ENCODE results near the gene AP5B1.

The AP5B1 gene

DNA sequence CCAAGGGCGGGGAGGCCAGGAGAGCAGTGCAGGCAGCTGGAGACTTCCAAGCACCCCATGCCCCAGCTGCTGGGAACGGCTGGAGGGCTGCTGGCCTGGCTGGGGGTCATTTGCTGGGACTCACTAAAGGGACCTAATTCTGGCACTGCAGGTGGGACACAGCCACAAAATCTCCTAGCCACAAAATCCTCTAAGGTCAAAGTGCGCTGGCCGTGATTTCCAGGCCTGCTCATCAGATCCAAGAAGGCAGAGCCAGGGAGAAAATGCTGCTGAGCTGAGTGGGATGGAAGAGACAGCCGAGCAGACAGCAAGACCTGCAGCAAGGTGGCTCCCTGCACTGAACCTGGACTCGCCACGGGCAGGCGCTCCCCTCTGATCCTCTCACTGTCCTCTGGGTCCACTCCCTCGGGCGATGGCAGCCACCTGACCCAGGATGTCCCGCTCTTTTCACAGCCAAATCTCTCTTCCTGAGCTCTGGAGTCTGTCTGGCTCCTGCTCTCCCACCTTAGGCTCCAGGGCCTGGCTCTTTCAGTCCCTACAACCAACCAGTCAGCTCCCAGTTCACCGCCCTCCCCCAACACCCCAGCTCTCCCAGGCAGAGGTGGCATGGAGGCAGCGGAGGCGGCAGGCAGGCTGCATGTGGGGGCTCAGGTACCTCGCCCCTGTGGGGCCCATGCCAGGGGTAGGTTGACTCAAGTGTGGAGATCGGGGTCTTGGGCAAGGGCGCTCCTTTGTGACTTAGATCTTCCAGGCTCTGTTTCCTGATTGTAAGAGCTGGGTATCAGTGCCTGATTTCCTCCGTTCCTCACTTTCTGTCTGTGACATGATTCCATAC lies 20.6 kb upstream of the AP5B1 start:
- DNase-seq (ENCODE audit: low spot score), result no peak

DNA sequence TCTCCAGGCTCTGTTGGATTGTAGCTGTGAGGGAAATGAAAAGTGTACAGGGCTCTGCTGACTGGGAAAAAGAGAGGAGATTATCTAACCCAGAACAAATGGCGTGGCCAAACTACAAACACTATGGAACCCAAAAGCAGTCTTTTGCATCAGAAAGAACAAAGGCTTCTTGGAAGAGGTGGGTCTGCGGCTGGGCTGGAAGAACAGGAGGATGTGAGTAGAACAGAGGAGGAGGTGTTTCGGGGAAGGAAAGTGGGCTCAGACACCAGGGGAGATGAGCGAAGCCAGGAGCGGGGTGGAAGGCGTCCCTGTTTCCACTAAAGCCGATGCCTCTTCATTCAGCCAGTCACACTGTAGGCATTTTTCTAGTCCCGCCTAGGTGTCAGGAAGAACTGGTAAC lies 18.1 kb upstream of the AP5B1 start:
- DNase-seq (ENCODE audit: low spot score), result no peak

DNA sequence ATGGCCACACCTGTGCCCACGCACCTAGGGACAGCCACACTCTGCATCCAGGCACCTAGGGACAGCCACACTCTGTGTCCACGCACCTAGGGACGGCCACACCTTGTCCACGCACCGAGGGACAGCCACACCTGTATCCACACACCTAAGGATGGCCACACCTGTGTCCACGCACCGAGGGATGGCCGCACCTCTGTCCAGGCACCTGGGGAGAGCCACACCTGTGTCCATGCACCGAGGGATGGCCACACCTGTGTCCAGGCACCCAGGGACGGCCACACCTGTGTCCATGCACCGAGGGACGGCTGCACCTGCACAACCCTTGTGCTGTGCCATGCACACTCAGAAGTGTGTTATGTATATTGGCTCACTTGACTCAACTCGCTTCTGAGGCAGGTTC lies 16.9 kb upstream of the AP5B1 start:
- DNase-seq (ENCODE audit: low spot score), result no peak

DNA sequence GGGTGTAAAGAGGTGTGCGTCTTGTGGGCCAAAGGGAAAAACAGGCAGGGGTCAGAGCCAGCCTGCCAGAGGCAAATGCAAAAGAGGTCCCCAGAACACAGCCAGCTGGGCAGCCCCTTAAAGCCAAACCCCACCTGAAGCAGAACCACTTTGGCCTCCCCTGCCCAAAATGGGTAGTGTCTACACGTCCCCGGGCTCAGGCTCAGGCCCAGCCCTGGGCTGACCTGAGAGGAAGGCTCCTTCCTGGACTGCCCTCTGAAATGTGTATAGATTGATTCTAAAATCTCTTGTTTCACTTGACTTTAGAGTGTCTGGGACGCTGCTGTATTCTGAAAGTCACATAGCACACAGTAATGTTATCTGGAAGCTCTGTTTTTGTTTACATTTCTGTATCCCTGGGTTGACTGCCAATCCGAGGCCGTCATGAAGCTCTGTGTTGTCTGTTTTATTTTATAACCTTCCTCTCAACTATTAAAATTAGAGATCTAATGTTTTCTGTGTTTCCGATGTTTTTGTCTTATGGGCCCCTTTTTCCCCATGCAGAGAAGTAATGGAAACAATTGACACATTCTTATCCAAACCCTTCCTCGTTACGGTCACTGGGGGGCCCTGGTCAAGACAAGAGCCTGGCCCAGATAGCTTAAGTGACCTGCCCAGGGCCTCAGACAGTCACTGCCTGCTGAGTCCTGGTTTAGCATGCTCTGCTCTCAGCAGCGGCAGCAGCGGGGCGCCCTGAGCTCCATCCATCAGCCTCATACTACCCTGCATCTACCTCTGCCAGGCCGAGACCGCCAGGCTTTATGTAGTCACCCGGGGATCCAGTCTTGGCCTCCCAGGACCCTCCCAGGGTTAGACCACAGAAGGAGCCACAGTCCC lies 16.2 kb upstream of the AP5B1 start:
- no peak for DNase-seq (ENCODE audit: low spot score)

DNA sequence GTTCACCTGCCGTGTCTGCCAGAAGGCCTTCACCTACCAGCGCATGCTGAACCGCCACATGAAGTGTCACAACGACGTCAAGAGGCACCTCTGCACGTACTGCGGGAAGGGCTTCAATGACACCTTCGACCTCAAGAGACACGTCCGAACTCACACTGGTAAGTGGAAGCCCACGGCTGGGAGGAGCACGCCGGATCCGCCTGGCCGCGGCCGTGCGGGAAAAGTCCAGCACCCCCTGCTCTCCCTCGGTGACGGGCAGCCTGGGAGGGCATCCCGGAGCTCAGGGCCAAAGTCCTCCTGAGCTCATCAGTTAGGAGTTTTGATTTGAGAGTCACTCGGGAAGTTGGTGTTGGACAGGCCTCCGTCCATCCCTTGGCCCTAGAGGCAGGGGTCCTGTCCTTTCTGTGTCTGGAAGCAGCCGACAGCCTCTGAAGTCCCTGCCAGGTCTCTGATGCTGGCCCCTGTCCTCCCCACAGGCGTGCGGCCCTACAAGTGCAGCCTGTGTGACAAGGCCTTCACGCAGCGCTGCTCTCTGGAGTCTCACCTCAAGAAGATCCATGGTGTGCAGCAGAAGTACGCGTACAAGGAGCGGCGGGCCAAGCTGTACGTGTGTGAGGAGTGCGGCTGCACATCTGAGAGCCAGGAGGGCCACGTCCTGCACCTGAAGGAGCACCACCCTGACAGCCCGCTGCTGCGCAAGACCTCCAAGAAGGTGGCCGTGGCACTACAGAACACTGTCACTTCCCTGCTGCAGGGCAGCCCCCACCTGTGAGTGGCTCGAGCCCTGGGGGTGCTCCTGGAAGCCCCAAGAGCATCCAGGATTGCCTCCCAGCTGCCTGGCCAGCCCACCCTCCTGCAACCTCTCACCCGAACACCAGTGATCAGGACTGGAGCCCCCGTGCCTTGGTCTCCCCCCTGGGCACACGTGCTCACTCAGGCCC lies 14.1 kb upstream of the AP5B1 start:
- no peak for DNase-seq (ENCODE audit: low spot score)

DNA sequence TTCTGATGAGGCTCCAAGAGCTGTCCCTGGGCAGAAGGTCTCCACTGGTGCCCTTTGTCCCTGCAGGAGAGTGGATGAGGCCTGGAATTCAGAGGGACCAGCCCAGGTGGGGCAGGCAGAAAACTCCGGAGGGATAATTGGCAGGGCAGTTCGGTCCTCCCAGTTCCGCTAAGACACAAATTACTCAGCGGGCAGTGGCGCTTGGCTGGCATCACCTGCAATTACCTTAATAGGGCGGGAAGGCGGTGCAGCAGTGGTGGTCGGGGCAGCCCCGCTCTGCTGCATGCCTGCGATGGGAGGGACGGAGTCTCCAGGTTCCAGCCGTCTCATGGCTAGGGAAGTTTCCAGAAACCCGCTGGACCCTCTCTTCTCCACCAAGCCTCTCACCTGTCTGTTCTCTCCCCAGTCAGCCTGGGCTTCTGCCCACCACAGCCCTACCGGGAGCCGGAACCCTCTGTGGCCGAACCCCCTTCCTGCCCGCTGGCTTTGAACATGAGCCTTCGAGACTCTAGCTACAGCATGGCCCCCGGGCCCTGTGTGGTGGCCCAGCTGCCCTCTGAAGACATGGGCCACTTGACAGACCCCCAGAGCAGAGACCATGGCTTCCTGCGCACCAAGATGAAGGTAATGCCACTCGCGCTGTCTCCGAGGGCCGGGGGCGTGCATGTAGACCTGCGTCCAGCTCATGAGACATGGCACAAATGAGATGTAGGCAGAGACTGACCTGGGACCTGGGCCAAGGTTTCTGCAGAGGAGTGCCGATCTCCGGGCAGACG lies 13.0 kb upstream of the AP5B1 start:
- DNase-seq (ENCODE audit: low spot score), result no peak

DNA sequence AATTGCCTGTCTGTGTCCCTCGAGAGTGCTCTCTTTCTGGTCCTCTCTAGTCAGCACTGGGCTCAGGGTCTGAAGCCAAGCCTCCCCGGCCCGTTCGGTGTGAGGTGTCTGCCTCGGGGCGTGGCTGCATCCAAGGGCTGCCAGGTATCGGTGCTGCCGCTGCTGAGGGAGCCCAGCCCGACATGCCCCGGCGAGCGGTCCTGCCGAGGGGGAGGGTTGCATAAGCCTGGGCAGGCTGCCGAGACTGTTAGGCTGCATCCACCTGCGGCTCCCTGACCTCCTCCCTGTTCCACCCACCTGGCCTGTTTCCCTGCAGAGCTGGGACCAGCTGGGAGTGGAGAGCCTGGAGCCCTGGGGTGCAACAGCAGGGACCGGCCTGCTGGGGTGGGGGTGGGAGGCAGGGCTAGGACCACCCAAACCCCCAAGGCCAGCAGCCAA lies 12.4 kb upstream of the AP5B1 start:
- no peak for DNase-seq (ENCODE audit: low spot score)

DNA sequence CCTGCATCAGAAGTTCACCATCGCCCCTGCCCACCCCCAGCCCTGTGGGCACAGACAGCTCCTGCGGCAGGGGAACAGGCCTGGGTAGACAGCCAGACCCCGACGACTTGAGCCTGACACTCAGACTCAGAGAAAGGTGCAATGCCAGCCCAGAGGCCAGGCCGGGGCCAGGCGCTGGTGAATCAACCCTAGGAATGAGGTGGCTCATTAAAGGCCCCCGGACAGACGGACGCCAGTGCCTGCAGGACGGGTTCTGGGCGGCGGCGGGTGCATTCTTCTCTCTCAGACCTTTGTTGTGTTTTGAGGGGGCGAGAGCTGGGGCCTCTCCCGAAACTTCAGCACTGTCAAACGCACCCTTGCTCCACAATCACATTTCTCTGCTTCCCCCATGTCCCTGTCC lies 11.7 kb upstream of the AP5B1 start:
- DNase-seq (ENCODE audit: low spot score), result no peak

DNA sequence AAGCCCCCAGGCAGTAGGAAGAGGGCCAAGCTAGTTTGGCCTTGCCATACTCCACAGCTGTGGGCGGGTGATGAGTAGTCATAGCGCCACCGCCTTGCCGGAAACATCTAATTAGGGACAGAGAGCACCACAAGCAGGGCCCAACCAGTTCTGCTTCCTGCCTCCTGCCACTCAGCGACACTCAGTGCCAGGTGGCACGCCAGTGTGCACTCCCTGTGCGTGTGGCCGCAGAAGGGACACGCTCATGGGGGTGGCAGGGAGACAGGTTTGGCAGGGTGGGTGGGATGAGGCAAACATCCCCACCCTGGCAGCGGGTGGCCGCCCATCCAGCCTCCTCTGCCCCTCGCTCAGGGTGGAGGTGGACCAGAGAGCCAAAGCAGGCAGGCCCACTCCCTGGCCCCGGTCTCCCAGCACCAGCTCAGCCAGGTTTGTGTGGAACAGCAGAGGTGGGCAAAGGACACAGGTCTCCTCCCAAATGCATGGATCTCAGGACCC lies 11.0 kb upstream of the AP5B1 start:
- DNase-seq (ENCODE audit: low spot score), result no peak

DNA sequence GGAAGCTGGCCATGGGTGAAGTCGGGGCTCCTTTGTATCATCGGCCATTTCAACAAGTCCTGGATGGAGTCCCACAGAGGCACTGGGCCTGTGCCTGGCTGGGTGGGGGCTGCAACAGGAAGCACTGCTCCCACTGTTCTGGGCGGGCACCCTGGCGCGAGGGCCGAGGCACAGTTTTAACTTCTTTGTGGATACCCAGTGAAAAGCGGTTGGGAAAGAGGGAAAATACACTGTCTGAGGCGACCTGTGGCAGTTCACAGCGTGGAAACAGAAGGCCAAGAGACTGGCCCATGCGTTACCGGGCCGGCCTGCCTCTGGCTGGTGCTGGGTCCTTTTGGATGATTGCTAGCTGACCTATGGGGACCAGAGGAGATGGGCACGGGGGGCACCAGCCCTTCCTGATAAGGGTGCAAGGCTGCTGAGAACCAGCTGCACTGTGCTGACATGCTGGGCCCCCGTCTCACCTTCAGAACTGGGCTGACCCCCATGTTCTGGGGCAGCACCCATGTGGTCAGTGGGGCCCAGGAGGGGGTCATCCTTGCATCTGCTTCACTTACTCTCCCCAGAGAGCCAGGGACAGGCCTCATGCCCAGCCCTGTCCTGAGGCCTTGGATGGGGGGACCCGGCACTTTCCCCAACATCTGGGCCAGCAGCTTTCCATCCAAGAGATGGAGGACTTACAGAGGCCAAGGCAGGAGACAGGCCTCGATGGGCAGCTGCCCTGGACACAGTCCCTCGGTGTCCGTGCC lies 10.3 kb upstream of the AP5B1 start:
- no peak for DNase-seq (ENCODE audit: low spot score)

DNA sequence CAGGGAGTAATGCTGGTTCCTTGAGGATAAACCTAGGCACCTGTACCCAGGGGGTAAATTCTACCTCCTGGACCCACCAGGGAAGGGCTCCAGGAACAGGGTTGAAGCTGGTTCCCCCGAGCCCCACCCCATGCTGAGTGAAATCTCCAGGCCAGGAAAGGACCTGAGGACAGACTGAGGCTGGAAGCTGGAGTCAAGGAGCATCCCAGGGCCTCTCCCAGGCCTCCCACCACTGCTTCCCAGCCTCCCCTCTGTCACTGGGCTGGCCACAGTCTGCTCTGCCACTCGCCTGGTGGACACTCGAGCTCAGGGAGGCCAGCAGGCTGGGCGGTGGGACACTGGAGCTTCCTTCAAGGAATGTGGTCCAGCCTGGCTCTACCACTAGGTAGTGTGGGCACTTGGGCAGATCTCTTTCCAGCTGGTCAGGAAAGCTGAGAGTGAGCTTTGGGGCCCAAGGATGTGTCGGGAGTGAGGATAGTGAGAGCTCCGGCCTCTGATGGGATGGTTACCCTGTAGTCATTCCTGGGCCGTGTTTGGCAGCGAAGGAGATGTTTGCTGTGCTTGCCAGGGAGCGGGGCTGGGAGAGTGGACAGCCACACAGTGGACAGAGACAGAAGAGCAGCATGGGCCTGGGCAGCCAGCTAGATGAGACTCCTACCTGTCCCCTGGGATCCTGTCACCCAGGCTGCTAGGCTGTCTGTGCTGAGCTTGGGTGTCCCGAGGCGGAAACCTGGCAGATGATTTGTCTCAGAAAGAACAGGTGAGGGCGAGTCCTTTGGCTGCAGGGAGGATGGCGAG lies 9.5 kb upstream of the AP5B1 start:
- no peak for DNase-seq (ENCODE audit: low spot score)

DNA sequence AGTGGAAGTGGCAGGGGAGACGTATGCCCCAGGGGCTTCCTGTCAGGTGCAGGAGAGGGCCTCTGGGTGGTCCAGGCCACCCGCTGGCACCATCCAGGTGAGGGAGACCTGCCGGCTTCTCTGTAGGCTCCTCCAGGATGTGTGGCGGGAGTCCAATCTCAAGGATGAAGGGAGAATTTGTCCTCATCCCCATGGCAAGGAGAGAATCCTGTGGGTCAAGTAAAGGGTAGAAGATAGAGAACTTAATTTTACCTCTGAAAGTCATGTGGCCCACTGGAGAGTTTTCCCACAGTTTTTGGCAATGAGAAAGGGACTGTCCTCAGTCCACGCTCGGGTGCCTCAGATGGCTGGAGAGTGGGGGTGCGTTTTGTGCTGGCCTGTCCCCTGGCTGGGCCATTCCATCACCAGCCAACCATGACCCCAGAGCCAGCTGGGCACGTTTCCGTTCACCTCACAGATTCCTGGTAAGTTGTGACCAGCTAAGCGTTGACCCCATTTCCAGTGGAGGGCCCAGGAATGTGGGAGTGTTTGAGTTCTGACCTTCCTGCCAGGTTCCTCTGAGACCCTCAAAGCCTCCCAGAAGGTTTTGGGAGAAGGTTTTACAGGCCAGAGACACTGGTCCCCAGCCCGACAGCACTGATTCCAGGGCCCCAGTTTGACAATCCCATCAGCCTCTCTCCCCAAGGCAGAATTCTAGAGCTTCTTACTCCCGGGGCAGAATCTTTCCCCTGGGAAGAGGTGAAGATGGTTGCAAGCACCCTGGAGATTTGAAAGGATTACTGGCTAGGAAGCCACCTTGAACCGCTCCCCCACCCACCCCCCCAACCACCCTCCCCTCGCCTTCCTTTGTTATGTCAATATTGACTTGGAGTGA lies 8.7 kb upstream of the AP5B1 start:
- DNase-seq (ENCODE audit: low spot score), result no peak

DNA sequence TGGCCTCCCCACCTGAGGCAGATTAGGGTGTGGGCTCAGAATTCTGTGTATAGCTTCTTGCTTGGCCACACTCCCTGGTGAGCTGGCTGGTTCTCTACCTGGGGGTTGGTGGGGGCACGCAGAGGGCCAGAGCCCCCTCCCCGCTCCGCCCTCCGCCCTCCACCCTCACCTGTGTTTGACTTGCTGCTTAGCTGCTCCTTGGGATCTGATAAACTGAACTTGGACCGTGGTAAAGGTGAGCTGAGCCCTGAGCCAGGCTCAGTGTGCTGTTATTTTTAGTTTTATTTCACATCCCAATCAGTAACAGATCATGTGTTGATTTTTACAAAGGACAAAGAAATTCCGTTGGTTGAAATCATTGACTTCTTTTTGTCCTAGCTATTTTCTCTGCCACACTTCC lies 8.0 kb upstream of the AP5B1 start:
- no peak for DNase-seq (ENCODE audit: low spot score)

DNA sequence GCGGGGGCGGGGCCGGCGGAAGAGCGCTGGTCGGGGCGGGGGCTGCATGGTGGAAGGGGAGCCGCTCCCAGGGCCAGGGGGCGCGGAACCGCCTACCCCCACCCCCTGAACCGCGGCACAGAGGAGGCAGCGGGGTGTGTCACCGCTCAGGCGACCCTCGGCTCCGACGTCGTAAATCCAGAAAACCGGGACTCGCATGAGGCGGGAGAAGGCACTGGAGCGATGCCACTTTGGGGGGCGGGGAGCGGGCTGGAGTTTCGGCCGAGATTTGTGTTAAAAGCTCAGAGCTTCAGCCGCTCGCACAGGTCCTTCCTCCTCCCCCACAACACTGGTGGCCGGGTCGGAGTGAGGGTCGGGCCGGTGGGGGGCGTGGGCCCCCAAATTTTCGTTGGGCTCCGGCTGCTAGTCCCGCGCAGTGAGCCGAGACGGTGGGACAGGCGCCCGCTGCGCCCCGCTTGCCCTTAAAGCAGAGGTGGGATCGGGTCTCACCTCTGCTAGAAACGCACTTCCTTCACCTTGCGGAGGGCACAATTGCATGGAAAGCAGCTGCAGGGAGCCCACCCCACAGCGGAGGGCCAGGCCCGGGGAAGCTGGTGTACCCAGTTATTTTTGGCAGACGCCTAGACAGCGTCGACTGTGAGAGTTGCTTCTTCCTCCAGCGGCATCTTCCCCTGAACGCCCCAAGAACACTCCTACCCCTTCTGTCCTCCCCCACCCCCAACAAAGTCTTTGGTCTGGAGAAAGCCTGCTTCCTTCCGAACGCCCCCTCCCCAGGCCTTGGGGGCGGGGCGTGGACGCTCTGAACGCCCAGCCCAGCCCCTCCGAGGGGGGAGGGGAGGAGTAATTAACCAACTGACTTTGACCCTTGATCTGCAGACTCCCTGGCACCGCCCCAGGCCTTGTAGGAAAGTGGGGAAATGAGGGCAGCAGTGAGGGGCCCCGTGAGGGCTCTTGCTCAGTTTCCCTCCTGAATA lies 7.2 kb upstream of the AP5B1 start:
- DNase-seq (ENCODE audit: low spot score), result peak; percentile 83

DNA sequence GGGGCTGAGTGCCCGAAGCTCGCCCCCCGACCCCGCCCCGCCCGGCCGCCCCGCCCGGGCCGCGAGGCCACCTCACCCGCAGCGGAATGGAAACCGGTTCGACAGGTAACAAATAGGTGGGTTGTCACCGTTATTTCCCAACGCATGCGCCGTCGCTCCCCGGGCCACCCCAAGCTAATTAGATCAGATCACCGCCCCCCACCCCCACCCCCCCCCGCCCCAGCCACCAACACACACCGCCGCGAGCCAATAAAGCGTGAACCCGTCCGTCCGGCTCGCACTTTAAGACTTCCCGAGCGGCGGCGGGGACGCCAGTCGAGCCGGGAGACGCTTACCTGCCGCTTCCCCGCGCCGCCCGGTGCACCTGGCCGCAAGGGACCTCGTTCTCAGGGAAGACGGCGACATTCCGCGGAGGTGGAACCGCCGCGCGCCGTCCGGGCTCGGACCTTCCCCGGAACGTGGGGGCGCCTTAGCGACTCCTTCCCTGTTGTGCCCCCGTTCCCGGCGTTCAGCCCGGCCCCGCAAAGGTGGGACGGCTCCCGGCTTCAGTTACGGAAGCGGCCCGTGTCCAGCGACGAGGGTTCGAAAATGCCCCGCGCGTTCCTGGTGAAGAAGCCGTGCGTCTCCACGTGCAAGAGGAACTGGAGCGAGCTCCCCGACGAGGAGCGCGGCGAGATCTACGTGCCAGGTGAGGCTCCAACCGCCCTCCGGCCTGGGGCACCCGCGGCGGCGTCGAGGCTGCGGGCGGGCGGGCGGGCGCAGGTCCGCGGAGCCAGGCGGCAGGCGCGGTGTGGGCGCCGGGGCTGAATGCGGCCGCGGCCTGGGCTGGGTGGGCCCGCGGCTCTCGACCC lies 6.2 kb upstream of the AP5B1 start, which contains the start of gene OVOL1:
Gene OVOL1 (plus strand): TSS at position 278 of the 851 bp plus-strand sequence. CDS start 311 bp downstream, at position 589.
- peak; percentile 70 for DNase-seq (ENCODE audit: low spot score)

Data from HuH-7.5 (cell line).